HPDE6-E6E7 (cell line): ENCODE data around the gene FH.

ENCODE experiments used
- DNase-seq: peaks from one replicate; pipeline ENCODE4 v3.0.0; 2011; ENCODE audit warnings: missing footprints; ENCODE audit errors: extremely low spot score

Gene FH

GRCh38 chr1:241519308-241520079 lies at the start of gene FH:
TSS of gene FH (minus strand) at chr1:241519755. CDS start at chr1:241519722, 33 bp downstream.
- peak; percentile 91 for DNase-seq

GRCh38 chr1:241560849-241561187 lies 41.3 kb upstream of the FH start:
- DNase-seq = no peak

GRCh38 chr1:241560146-241560848 lies 40.7 kb upstream of the FH start:
- DNase-seq = no peak

- DNase-seq = no peak
Measured at GRCh38 chr1:241557551-241558193, 38.1 kb upstream of the FH start.

- no peak for DNase-seq
Measured at GRCh38 chr1:241557031-241557430, 37.5 kb upstream of the FH start.

GRCh38 chr1:241555526-241555925 lies 36.0 kb upstream of the FH start:
- DNase-seq = no peak

- DNase-seq = no peak
Measured at GRCh38 chr1:241553886-241554592, 34.5 kb upstream of the FH start.

- no peak for DNase-seq
Measured at GRCh38 chr1:241551759-241552638, 32.4 kb upstream of the FH start.

GRCh38 chr1:241550318-241550717 lies 30.8 kb upstream of the FH start:
- DNase-seq = no peak

- no peak for DNase-seq
Measured at GRCh38 chr1:241548008-241548407, 28.5 kb upstream of the FH start.

GRCh38 chr1:241542199-241542907 lies 22.8 kb upstream of the FH start:
- DNase-seq = no peak

- DNase-seq = no peak
Measured at GRCh38 chr1:241536969-241537368, 17.4 kb upstream of the FH start.

- DNase-seq = no peak
Measured at GRCh38 chr1:241536304-241536703, 16.7 kb upstream of the FH start.

- DNase-seq = no peak
Measured at GRCh38 chr1:241533326-241534115, 14.0 kb upstream of the FH start.

GRCh38 chr1:241532864-241533263 lies 13.3 kb upstream of the FH start:
- DNase-seq = no peak

GRCh38 chr1:241532162-241532531 lies 12.6 kb upstream of the FH start, which contains the start of gene KMO:
TSS of gene KMO (plus strand) at chr1:241532378. CDS start at chr1:241532445, 67 bp downstream.
- no peak for DNase-seq

- peak; percentile 27 for DNase-seq
Measured at GRCh38 chr1:241531195-241532161, 11.9 kb upstream of the FH start.

GRCh38 chr1:241527146-241527545 lies 7.6 kb upstream of the FH start:
- no peak for DNase-seq

- no peak for DNase-seq
Measured at GRCh38 chr1:241525026-241525425, 5.5 kb upstream of the FH start.
